Measurements from ENCODE around the gene ZNF584.
"Not testable (repeated sequence)": the region's sequence is repeated elsewhere in the genome, so short reads cannot be mapped to it uniquely, and the experiment has no call there.

The ZNF584 gene

GRCh38 chr19:58408152-58409009, at the start of gene ZNF584:
Gene ZNF584, plus strand, starts transcription at chr19:58408649. Its CDS starts 499 bp downstream, at chr19:58409148.
- peak; percentile 94 for DNase-seq (ENCODE audit: low read depth)

GRCh38 chr19:58361900-58362271, 46.6 kb upstream of the ZNF584 start:
- peak; percentile 75 for DNase-seq (ENCODE audit: low read depth)

- DNase-seq (ENCODE audit: low read depth) = peak; percentile 95
These were observed 46.0 kb upstream of the ZNF584 start, which contains the start of gene ZNF497 for GRCh38 chr19:58362272-58362994. Gene ZNF497, minus strand, starts transcription at chr19:58362751. Its CDS starts 5,116 bp downstream, at chr19:58357635.

- no peak for DNase-seq (ENCODE audit: low read depth)
These were observed 44.3 kb upstream of the ZNF584 start for GRCh38 chr19:58364146-58364545.

- DNase-seq (ENCODE audit: low read depth) = no peak
These were observed 41.6 kb upstream of the ZNF584 start for GRCh38 chr19:58366585-58367430.

- no peak for DNase-seq (ENCODE audit: low read depth)
These were observed 40.6 kb upstream of the ZNF584 start for GRCh38 chr19:58367698-58368454.

- no peak for DNase-seq (ENCODE audit: low read depth)
These were observed 39.7 kb upstream of the ZNF584 start for GRCh38 chr19:58368561-58369360.

- DNase-seq (ENCODE audit: low read depth) = no peak
These were observed 35.9 kb upstream of the ZNF584 start for GRCh38 chr19:58372311-58373133.

- DNase-seq (ENCODE audit: low read depth) = no peak
These were observed 34.2 kb upstream of the ZNF584 start for GRCh38 chr19:58374200-58374599.

GRCh38 chr19:58376724-58377123, 31.7 kb upstream of the ZNF584 start:
- not testable (repeated sequence) for DNase-seq (ENCODE audit: low read depth)

- DNase-seq (ENCODE audit: low read depth) = no peak
These were observed 29.2 kb upstream of the ZNF584 start for GRCh38 chr19:58379246-58379645.

GRCh38 chr19:58380037-58380661, 28.3 kb upstream of the ZNF584 start:
- DNase-seq (ENCODE audit: low read depth) = no peak

GRCh38 chr19:58380662-58381459, 27.6 kb upstream of the ZNF584 start, which contains the start of gene ZNF837:
Gene ZNF837, minus strand, starts transcription at chr19:58381030. Its CDS starts 11,698 bp downstream, at chr19:58369332.
- peak; percentile 100 for DNase-seq (ENCODE audit: low read depth)

- no peak for DNase-seq (ENCODE audit: low read depth)
These were observed 26.8 kb upstream of the ZNF584 start for GRCh38 chr19:58381460-58382212.

GRCh38 chr19:58382997-58383603, 25.3 kb upstream of the ZNF584 start:
- no peak for DNase-seq (ENCODE audit: low read depth)

- no peak for DNase-seq (ENCODE audit: low read depth)
These were observed 23.0 kb upstream of the ZNF584 start for GRCh38 chr19:58385313-58385890.
